K562 (cell line): Measurements from ENCODE around the gene SHOX. TPM values are rescaled to one million over a fixed set of nuclear protein-coding genes. Genes with fewer than 3 reads are reported as not detected.

Experiments used
- ATAC-seq: fragments of 200-7000 bp; cut with Tn5 transposase; 3 replicates; pipeline ENCODE4 v1.9.1; 2020; ENCODE audit warnings: moderate library complexity
- BruUV-seq: library from RNA; stranded (reverse); fragments of 400-500 nt; replicated peaks from 2 replicates; lab custom pipeline; 2021; lab: Mats Ljungman, UMichigan
- CTCF ChIA-PET: fragments of 300-600 bp; formaldehyde crosslinking; extraction: SDS; loops from one replicate; lab custom pipeline; 2021; ENCODE audit warnings: low intra/inter-chr PET ratio; lab: Yijun Ruan, JAX
- POLR2A ChIA-PET: fragments of 300-600, 350-650 bp; sonication (Branson Sonifier 250); formaldehyde crosslinking; extraction: SDS; loops from one replicate; lab custom pipeline; 2021; ENCODE audit warnings: antibody characterized with exemption, inconsistent platforms; lab: Yijun Ruan, JAX
- DNase-seq, 4 experiments: peaks; one replicate each; pipeline versions ENCODE4 v3.0.0 to v3.0.0-alpha.2; 2011 to 2018; ENCODE audit warnings: low spot score in 3 of 4, mixed read lengths in 3 of 4; ENCODE audit errors: extremely low read depth in 1 of 4
- FAIRE-seq: peaks from 2 replicates; lab custom pipeline; 2011; peaks lifted over from hg19 to GRCh38; lab: Jason Lieb, UNC
- H2AFZ ChIP-seq: 2 replicates; pipeline ENCODE4 v1.6.0; 2011; ENCODE audit warnings: low read depth, low read length, control low read depth, inconsistent platforms
- H3K27ac ChIP-seq: fragments of 200-600 bp; 3 replicates; pipeline ENCODE4 v1.8.0; 2011; ENCODE audit warnings: low read depth, mild to moderate bottlenecking, control low read depth, inconsistent platforms, low read length, moderate library complexity, mixed read lengths; ENCODE audit errors: extremely low read depth
- H3K27me3 ChIP-seq, 2 experiments: fragments of 300-600 bp in 1 of 2; 2 replicates in 1 of 2; 3 replicates in 1 of 2; pipeline versions ENCODE4 v1.6.0 to v1.8.0; 2011; ENCODE audit warnings: inconsistent platforms in 2 of 2, low read length in 2 of 2, mild to moderate bottlenecking in 1 of 2, mixed read lengths in 1 of 2, moderate library complexity in 1 of 2; ENCODE audit not compliant: control insufficient read depth in 2 of 2, insufficient read depth in 2 of 2
- H3K36me3 ChIP-seq: fragments of 300-600 bp; 3 replicates; pipeline ENCODE4 v1.8.0; 2011; ENCODE audit warnings: mild to moderate bottlenecking, low read length, inconsistent platforms; ENCODE audit not compliant: control insufficient read depth, insufficient read depth
- H3K4me1 ChIP-seq, 2 experiments: fragments of 200-600 bp in 1 of 2; replicated peaks in 1 of 2; 2 replicates in 1 of 2; 3 replicates in 1 of 2; pipeline versions ENCODE4 v1.5.1 to v1.8.0; 2011; ENCODE audit warnings: inconsistent platforms in 2 of 2, low read length in 2 of 2, mild to moderate bottlenecking in 1 of 2, mixed read lengths in 1 of 2, moderate library complexity in 1 of 2; ENCODE audit not compliant: control insufficient read depth in 2 of 2, insufficient read depth in 2 of 2
- H3K4me2 ChIP-seq: 2 replicates; pipeline ENCODE4 v1.6.1; 2011; ENCODE audit warnings: low read length, control low read depth, inconsistent platforms, mixed read lengths; ENCODE audit not compliant: insufficient read depth
- H3K4me3 ChIP-seq: fragments of 200-600 bp; sonication (generic), shearing (Covaris generic); 2 replicates; pipeline ENCODE4 v1.5.1; 2016; ENCODE audit warnings: control low read depth, inconsistent platforms
- H3K79me2 ChIP-seq: fragments of 200-600 bp; 3 replicates; pipeline ENCODE4 v1.8.0; 2011; ENCODE audit warnings: low read length, inconsistent platforms; ENCODE audit not compliant: control insufficient read depth, insufficient read depth
- H3K9ac ChIP-seq, 2 experiments: 2 replicates each; pipeline versions ENCODE4 v1.6.0 to v1.6.1; 2011; ENCODE audit warnings: low read depth in 2 of 2, low read length in 2 of 2, control low read depth in 1 of 2, inconsistent platforms in 1 of 2, mild to moderate bottlenecking in 1 of 2, mixed read lengths in 1 of 2; ENCODE audit not compliant: insufficient read depth in 1 of 2
- H3K9me1 ChIP-seq: one replicate; pipeline ENCODE4 v1.6.0; 2011; ENCODE audit warnings: inconsistent platforms, mild to moderate bottlenecking, low read length, moderate library complexity; ENCODE audit not compliant: control insufficient read depth, insufficient read depth
- H3K9me3 ChIP-seq: replicated peaks from 2 replicates; pipeline ENCODE4 v1.5.1; 2011; ENCODE audit warnings: low read depth, low read length, inconsistent platforms; ENCODE audit not compliant: control insufficient read depth, insufficient read depth
- H4K20me1 ChIP-seq: replicated peaks from 2 replicates; pipeline ENCODE4 v1.6.1; 2011; ENCODE audit warnings: low read length, inconsistent platforms, mixed read lengths; ENCODE audit not compliant: control insufficient read depth, insufficient read depth
- ATF1 ChIP-seq, 2 experiments: fragments of 450-650 bp in 1 of 2; IDR thresholded peaks; 2 replicates each; pipeline ENCODE4 v1.6.1; 2016; ENCODE audit warnings: missing compliant biosample characterization in 1 of 2, missing genetic modification characterization in 1 of 2
- CBX3 ChIP-seq, 2 experiments: IDR thresholded peaks; 1 replicate in 1 of 2; 2 replicates in 1 of 2; pipeline ENCODE4 v1.6.1; 2012; ENCODE audit warnings: inconsistent platforms in 2 of 2, low read length in 2 of 2, borderline replicate concordance in 1 of 2, control low read depth in 1 of 2
- FOXJ2 ChIP-seq: fragments of 200-800 bp; sonication (Bioruptor generic); IDR thresholded peaks from 2 replicates; pipeline ENCODE4 v1.6.1; 2016; ENCODE audit warnings: missing genetic modification characterization, missing compliant biosample characterization
- GABPB2 ChIP-seq: fragments of 250-450 bp; sonication (Bioruptor Pico); conservative IDR thresholded peaks from 2 replicates; pipeline ENCODE4 v1.5.1; 2021; ENCODE audit warnings: mild to moderate bottlenecking
- HDAC6 ChIP-seq: IDR thresholded peaks from 2 replicates; pipeline ENCODE4 v1.6.1; 2012; ENCODE audit warnings: low read depth, mild to moderate bottlenecking, control low read depth, inconsistent platforms, low read length, moderate library complexity
- LEF1 ChIP-seq: fragments of 450-650 bp; IDR thresholded peaks from 2 replicates; pipeline ENCODE4 v1.6.1; 2016; ENCODE audit warnings: mild to moderate bottlenecking
- MECOM ChIP-seq: fragments of 250-450 bp; sonication (Bioruptor Pico); IDR thresholded peaks from 2 replicates; pipeline ENCODE4 v1.8.0; 2022; ENCODE audit warnings: inconsistent platforms
- NFE2L1 ChIP-seq: fragments of 450-650 bp; IDR thresholded peaks from 2 replicates; pipeline ENCODE4 v1.6.1; 2016; ENCODE audit warnings: missing genetic modification characterization, low read depth, mild to moderate bottlenecking, missing compliant biosample characterization, moderate library complexity, borderline replicate concordance
- PCBP1 ChIP-seq: fragments of 200-400 bp; formaldehyde crosslinking; IDR thresholded peaks from 2 replicates; pipeline ENCODE4 v1.6.1; 2018; ENCODE audit warnings: mild to moderate bottlenecking, low read depth, low read length; ENCODE audit not compliant: poor library complexity, severe bottlenecking
- RBM34 ChIP-seq: fragments of 200-400 bp; formaldehyde crosslinking; IDR thresholded peaks from 2 replicates; pipeline ENCODE4 v1.6.1; 2018; ENCODE audit warnings: low read length, borderline replicate concordance; ENCODE audit not compliant: insufficient read depth
- SOX6 ChIP-seq: fragments of 450-650 bp; IDR thresholded peaks from 2 replicates; pipeline ENCODE4 v1.6.1; 2014; ENCODE audit warnings: mild to moderate bottlenecking
- WGBS: fragments of 100-300 bp; shearing (Covaris generic); methylation state at CpG from one replicate; pipeline ENCODE4 v1.1.6; 2016; ENCODE audit warnings: low coverage, mixed read lengths; ENCODE audit not compliant: insufficient coverage; ENCODE audit errors: missing lambda C conversion rate; 5-methylcytosine and 5-hydroxymethylcytosine counted together
- in situ Hi-C: fragments of 300-500 bp; cut with MboI; formaldehyde crosslinking; loops from 4 replicates; pipeline ENCODE4 v1.15.0; 2018; ENCODE audit warnings: inconsistent platforms, mixed read lengths
- intact Hi-C: fragments of 100-400 bp; cut with micrococcal nuclease; formaldehyde crosslinking; loops from 2 replicates; pipeline ENCODE4 v1.14.2; 2022
- polyA plus RNA-seq, 8 experiments: library from polyadenylated mRNA; depleted of rRNA in 4 of 8; stranded (reverse) in 5 of 8; unstranded in 3 of 8; fragments of >200 nt; fragmentation: Nextera tagmentation in 2 of 8; fragmentation: Illumina TruSeq in 1 of 8; extraction: Ambion mirVana in 2 of 8; extraction: Trizol in 1 of 8; gene quantifications; 2 replicates each; pipeline versions ENCODE4 v1.2.1 to v1.2.3, GENCODE V29; 2011 to 2014; ENCODE audit warnings: inconsistent platforms in 1 of 8, missing spikeins in 1 of 8
- total RNA-seq, 7 experiments: library from RNA; depleted of rRNA in 6 of 7; stranded (reverse); fragments of >200 nt in 6 of 7; fragmentation: Illumina TruSeq in 2 of 7; extraction: Trizol in 2 of 7; gene quantifications; 2 replicates each; pipeline versions ENCODE4 v1.2.1 to v1.2.3, GENCODE V29; 2011 to 2021; ENCODE audit warnings: low replicate concordance in 1 of 7
- TF ChIP-seq, protein P1 (sequence below): fragments of 450-650 bp; IDR thresholded peaks from 2 replicates; pipeline ENCODE4 v1.6.1; 2018; ENCODE audit not compliant: partially characterized antibody

The SHOX gene
- total and polyA plus RNA-seq, 9 of the 15 experiments (the other 6 are each of a cell fraction or from before 2014, with no cell fraction given): not detected

- ATAC-seq (no peak), FAIRE-seq (no peak), DNase-seq (no peak)
- no peak overlapping the region for H2AFZ ChIP-seq
- H3K79me2 ChIP-seq: no peaks in the 10 kb centered on the region
- WGBS: 9% methylated on average over 25 of the region's 27 CpGs
- no TSS peak for BruUV-seq
- H3K4me3 ChIP-seq: no peak overlapping the region
- no peak overlapping the region for H3K27ac ChIP-seq
- no peaks in the 10 kb centered on the region for H4K20me1 ChIP-seq
- ChIA-PET POLR2A (no interaction called here), CTCF (no interaction called here)
- no peak overlapping the region for H3K4me2 ChIP-seq
- H3K4me1 ChIP-seq: no peaks in the 10 kb centered on the region
- intact Hi-C loops (no loop called here), in situ Hi-C loops (no loop called here)
- no peaks in the 10 kb centered on the region for H3K36me3 ChIP-seq
- no peak overlapping the region for H3K9ac ChIP-seq
- no peaks in the 10 kb centered on the region for H3K9me3 ChIP-seq
- no peaks in the 10 kb centered on the region for H3K9me1 ChIP-seq
- H3K27me3 ChIP-seq: peaks cover 0 to 18% of the 10 kb centered on the region in 2 experiments; a peak in 2 of 5 replicates
- no peak for TF ChIP-seq PCBP1
- TF ChIP-seq, protein P1, sequence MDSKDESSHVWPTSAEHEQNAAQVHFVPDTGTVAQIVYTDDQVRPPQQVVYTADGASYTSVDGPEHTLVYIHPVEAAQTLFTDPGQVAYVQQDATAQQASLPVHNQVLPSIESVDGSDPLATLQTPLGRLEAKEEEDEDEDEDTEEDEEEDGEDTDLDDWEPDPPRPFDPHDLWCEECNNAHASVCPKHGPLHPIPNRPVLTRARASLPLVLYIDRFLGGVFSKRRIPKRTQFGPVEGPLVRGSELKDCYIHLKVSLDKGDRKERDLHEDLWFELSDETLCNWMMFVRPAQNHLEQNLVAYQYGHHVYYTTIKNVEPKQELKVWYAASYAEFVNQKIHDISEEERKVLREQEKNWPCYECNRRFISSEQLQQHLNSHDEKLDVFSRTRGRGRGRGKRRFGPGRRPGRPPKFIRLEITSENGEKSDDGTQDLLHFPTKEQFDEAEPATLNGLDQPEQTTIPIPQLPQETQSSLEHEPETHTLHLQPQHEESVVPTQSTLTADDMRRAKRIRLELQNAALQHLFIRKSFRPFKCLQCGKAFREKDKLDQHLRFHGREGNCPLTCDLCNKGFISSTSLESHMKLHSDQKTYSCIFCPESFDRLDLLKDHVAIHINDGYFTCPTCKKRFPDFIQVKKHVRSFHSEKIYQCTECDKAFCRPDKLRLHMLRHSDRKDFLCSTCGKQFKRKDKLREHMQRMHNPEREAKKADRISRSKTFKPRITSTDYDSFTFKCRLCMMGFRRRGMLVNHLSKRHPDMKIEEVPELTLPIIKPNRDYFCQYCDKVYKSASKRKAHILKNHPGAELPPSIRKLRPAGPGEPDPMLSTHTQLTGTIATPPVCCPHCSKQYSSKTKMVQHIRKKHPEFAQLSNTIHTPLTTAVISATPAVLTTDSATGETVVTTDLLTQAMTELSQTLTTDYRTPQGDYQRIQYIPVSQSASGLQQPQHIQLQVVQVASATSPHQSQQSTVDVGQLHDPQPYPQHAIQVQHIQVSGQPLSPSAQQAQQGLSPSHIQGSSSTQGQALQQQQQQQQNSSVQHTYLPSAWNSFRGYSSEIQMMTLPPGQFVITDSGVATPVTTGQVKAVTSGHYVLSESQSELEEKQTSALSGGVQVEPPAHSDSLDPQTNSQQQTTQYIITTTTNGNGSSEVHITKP: no peak
- no peak for TF ChIP-seq FOXJ2
- TF ChIP-seq MECOM: no peak
- TF ChIP-seq NFE2L1 (tag): no peak
- TF ChIP-seq HDAC6: no peak
- TF ChIP-seq GABPB2 (CRISPR knock-in tag): no peak
- TF ChIP-seq CBX3 (IDR thresholded peaks at IDR 0.05; ENCODE audit: borderline replicate concordance in 1 of 2, low read length in 2 of 2): no peak
- no peak for TF ChIP-seq ATF1 (CRISPR knock-in tag; IDR thresholded peaks at IDR 0.05)
- TF ChIP-seq ATF1 (tag; IDR thresholded peaks at IDR 0.05): no peak
- TF ChIP-seq RBM34: no peak
- TF ChIP-seq SOX6: no peak
- TF ChIP-seq LEF1: no peak
These were observed 6.5 kb downstream of the SHOX start for GRCh38 chrX:636981-637659.
